SK-N-SH (cell line): ENCODE data around the gene PRKACA. TPM values are rescaled to one million over a fixed set of nuclear protein-coding genes. Genes with fewer than 3 reads are reported as not detected.
"Not testable (repeated sequence)": the region's sequence is repeated elsewhere in the genome, so short reads cannot be mapped to it uniquely, and the experiment has no call there.

Experiments used
- CTCF ChIA-PET: fragments of 300-600, 350-600 bp; formaldehyde crosslinking; extraction: SDS; loops from one replicate; lab custom pipeline; 2021; lab: Yijun Ruan, JAX
- POLR2A ChIA-PET: fragments of 350-600 bp; sonication (Branson Sonifier 250); formaldehyde crosslinking; extraction: SDS; loops from one replicate; lab custom pipeline; 2020; ENCODE audit warnings: antibody characterized with exemption, inconsistent platforms; lab: Yijun Ruan, JAX
- DNase-seq: peaks from one replicate; pipeline ENCODE4 v3.0.0; 2012
- H2AFZ ChIP-seq: fragments of 200-600 bp; sonication (generic); 2 replicates; pipeline ENCODE4 v1.8.1; 2016; ENCODE audit warnings: antibody characterized with exemption, mild to moderate bottlenecking, low read depth
- H3F3A ChIP-seq: fragments of 200-600 bp; sonication (generic); replicated peaks from 2 replicates; pipeline ENCODE3; 2016; ENCODE audit warnings: antibody characterized with exemption, mild to moderate bottlenecking; ENCODE audit not compliant: insufficient read depth
- H3K27ac ChIP-seq, 2 experiments: fragments of 200-500 bp in 1 of 2; fragments of 200-600 bp in 1 of 2; sonication (Bioruptor generic) in 1 of 2; sonication (generic), shearing (Covaris generic) in 1 of 2; 2 replicates each; pipeline versions ENCODE4 v1.5.1 to v1.6.1; 2014 to 2016; ENCODE audit warnings: low read depth in 2 of 2, inconsistent platforms in 1 of 2, low read length in 1 of 2, mild to moderate bottlenecking in 1 of 2, mixed read lengths in 1 of 2
- H3K27me3 ChIP-seq: fragments of 200-600 bp; sonication (generic), shearing (Covaris generic); 2 replicates; pipeline ENCODE4 v1.6.1; 2016; ENCODE audit warnings: mixed run types; ENCODE audit not compliant: insufficient read depth
- H3K36me3 ChIP-seq, 2 experiments: fragments of 200-500 bp in 1 of 2; fragments of 200-600 bp in 1 of 2; sonication (Bioruptor generic) in 1 of 2; sonication (generic) in 1 of 2; replicated peaks in 1 of 2; 2 replicates each; pipeline versions ENCODE3 to v1.5.1; 2014 to 2016; ENCODE audit warnings: low read length in 1 of 2, mild to moderate bottlenecking in 1 of 2; ENCODE audit not compliant: insufficient read depth in 2 of 2, control insufficient read depth in 1 of 2
- H3K4me1 ChIP-seq, 2 experiments: fragments of 200-500 bp in 1 of 2; fragments of 200-600 bp in 1 of 2; sonication (Bioruptor generic) in 1 of 2; sonication (generic), shearing (Covaris generic) in 1 of 2; 2 replicates each; pipeline versions ENCODE4 v1.5.1 to v1.6.1; 2014 to 2016; ENCODE audit warnings: low read depth in 1 of 2, low read length in 1 of 2, mixed run types in 1 of 2; ENCODE audit not compliant: insufficient read depth in 2 of 2, control insufficient read depth in 1 of 2
- H3K4me2 ChIP-seq: fragments of 200-600 bp; sonication (generic), shearing (Covaris generic); 2 replicates; pipeline ENCODE4 v1.6.1; 2017; ENCODE audit warnings: mixed run types
- H3K4me3 ChIP-seq, 2 experiments: fragments of 200-500 bp in 1 of 2; fragments of 200-600 bp in 1 of 2; sonication (Bioruptor generic) in 1 of 2; sonication (generic), shearing (Covaris generic) in 1 of 2; 2 replicates each; pipeline versions ENCODE4 v1.5.1 to v1.8.1; 2014 to 2016; ENCODE audit warnings: low read depth in 2 of 2, inconsistent platforms in 1 of 2, low read length in 1 of 2, mild to moderate bottlenecking in 1 of 2, mixed read lengths in 1 of 2, moderate library complexity in 1 of 2
- H3K79me2 ChIP-seq: fragments of 200-600 bp; sonication (generic); 2 replicates; pipeline ENCODE4 v1.8.1; 2017; ENCODE audit warnings: mild to moderate bottlenecking; ENCODE audit not compliant: insufficient read depth
- H3K9ac ChIP-seq: fragments of 200-600 bp; sonication (generic); 2 replicates; pipeline ENCODE4 v1.6.1; 2017; ENCODE audit warnings: mixed run types
- H3K9me2 ChIP-seq: fragments of 200-600 bp; sonication (generic); 2 replicates; pipeline ENCODE4 v1.6.1; 2017; ENCODE audit warnings: mixed run types
- H3K9me3 ChIP-seq: fragments of 200-600 bp; sonication (generic); 2 replicates; pipeline ENCODE4 v1.6.1; 2017; ENCODE audit warnings: mixed run types, mild to moderate bottlenecking, moderate library complexity
- H4K20me1 ChIP-seq: fragments of 200-600 bp; sonication (generic); 2 replicates; pipeline ENCODE4 v1.6.1; 2017; ENCODE audit warnings: mild to moderate bottlenecking, mixed run types; ENCODE audit not compliant: insufficient read depth
- EP300 ChIP-seq, 2 experiments: IDR thresholded peaks; 2 replicates each; pipeline versions ENCODE4 v1.4.0 to v1.6.1; 2012; ENCODE audit warnings: borderline replicate concordance in 1 of 2, low read depth in 1 of 2, low read length in 1 of 2
- FOSL2 ChIP-seq: IDR thresholded peaks from 2 replicates; pipeline ENCODE4 v1.4.0; 2012; ENCODE audit warnings: low read depth, mild to moderate bottlenecking, moderate library complexity, borderline replicate concordance
- FOXM1 ChIP-seq: IDR thresholded peaks from 2 replicates; pipeline ENCODE4 v1.4.0; 2012; ENCODE audit warnings: low read depth, mild to moderate bottlenecking
- GABPA ChIP-seq: IDR thresholded peaks from 2 replicates; pipeline ENCODE4 v1.4.0; 2012; ENCODE audit warnings: low read depth, mild to moderate bottlenecking
- IRF3 ChIP-seq: fragments of 150-350 bp; IDR thresholded peaks from 2 replicates; pipeline ENCODE4 v1.6.1; 2016; ENCODE audit warnings: mild to moderate bottlenecking, low read depth, low read length
- JUND ChIP-seq: IDR thresholded peaks from 2 replicates; pipeline ENCODE4 v1.4.0; 2012
- MEF2A ChIP-seq: IDR thresholded peaks from 2 replicates; pipeline ENCODE4 v1.4.0; 2012; ENCODE audit warnings: low read depth, borderline replicate concordance
- MXI1 ChIP-seq: IDR thresholded peaks from 2 replicates; pipeline ENCODE4 v1.6.1; 2012; ENCODE audit warnings: mild to moderate bottlenecking, low read depth, low read length, improper control_type of control experiment
- NFIC ChIP-seq: IDR thresholded peaks from 2 replicates; pipeline ENCODE4 v1.4.0; 2012; ENCODE audit warnings: borderline replicate concordance
- SIN3A ChIP-seq: IDR thresholded peaks from 2 replicates; pipeline ENCODE4 v1.6.1; 2012; ENCODE audit warnings: low read depth, mild to moderate bottlenecking, low read length, moderate library complexity, borderline replicate concordance
- TCF12 ChIP-seq: IDR thresholded peaks from 2 replicates; pipeline ENCODE4 v1.4.0; 2012
- TEAD4 ChIP-seq: IDR thresholded peaks from 2 replicates; pipeline ENCODE4 v1.4.0; 2012; ENCODE audit warnings: mild to moderate bottlenecking, borderline replicate concordance; ENCODE audit not compliant: insufficient read depth
- USF1 ChIP-seq: IDR thresholded peaks from 2 replicates; pipeline ENCODE4 v1.4.0; 2012; ENCODE audit warnings: low read depth, borderline replicate concordance
- USF2 ChIP-seq: fragments of 150-350 bp; IDR thresholded peaks from 2 replicates; pipeline ENCODE4 v1.6.1; 2017; ENCODE audit warnings: antibody characterized with exemption, low read length, low read depth, borderline replicate concordance
- WGBS: methylation state at CpG from one replicate; pipeline ENCODE4 v1.1.6; 2017; ENCODE audit warnings: low lambda C conversion rate; 5-methylcytosine and 5-hydroxymethylcytosine counted together
- polyA plus RNA-seq, 3 experiments: library from polyadenylated mRNA; depleted of rRNA; stranded (reverse); fragments of >200 nt; gene quantifications; 2 replicates each; pipeline ENCODE4 v1.2.3, GENCODE V29; 2012

Gene PRKACA
- polyA plus RNA-seq, 1 of the 3 experiments (the other 2 are of a cell fraction), result 48.4 TPM

- Histone ChIP-seq H3K79me2 (no peaks in the 10 kb centered on the region), H3K9me2 (no peaks in the 10 kb centered on the region), H3K4me1 (no peaks in the 10 kb centered on the region; a peak in 1 of 4 replicates), H3K9me3 (no peaks in the 10 kb centered on the region), H3K4me3 (no peak overlapping the region), H3K36me3 (no peaks in the 10 kb centered on the region), H4K20me1 (no peaks in the 10 kb centered on the region)
- CTCF ChIA-PET, result interaction anchor here (1.1 to 3.0 kb wide), 6 partner anchors 9 to 171 kb away, joined by 3 to 15 read pairs (median 5); partner anchors contain the start of gene MISP3
- no peak for TF ChIP-seq TCF12
- TF ChIP-seq FOSL2, result no peak
- TF ChIP-seq JUND, result no peak
- no peak for TF ChIP-seq MEF2A
- no peak for TF ChIP-seq TEAD4
- no peak for TF ChIP-seq SIN3A
- no peak for TF ChIP-seq EP300 (IDR thresholded peaks at IDR 0.05; ENCODE audit: borderline replicate concordance in 1 of 2, low read depth in 1 of 2, low read length in 1 of 2)
- TF ChIP-seq, all 33 proteins: peak for 0
- Histone ChIP-seq H3K4me2 (no peak overlapping the region), H3K9ac (no peak overlapping the region), H3F3A (peaks cover 8% of the 10 kb centered on the region), H3K27me3 (no peaks in the 10 kb centered on the region), H3K27ac (no peak overlapping the region), H2AFZ (no peak overlapping the region)
- POLR2A ChIA-PET, result no interaction called here
- 70% methylated on average over 4 of the region's 9 CpGs for WGBS
- peak; percentile 11 for DNase-seq
These were observed 65.6 kb downstream of the PRKACA start for GRCh38 chr19:14051980-14052379.

DNA sequence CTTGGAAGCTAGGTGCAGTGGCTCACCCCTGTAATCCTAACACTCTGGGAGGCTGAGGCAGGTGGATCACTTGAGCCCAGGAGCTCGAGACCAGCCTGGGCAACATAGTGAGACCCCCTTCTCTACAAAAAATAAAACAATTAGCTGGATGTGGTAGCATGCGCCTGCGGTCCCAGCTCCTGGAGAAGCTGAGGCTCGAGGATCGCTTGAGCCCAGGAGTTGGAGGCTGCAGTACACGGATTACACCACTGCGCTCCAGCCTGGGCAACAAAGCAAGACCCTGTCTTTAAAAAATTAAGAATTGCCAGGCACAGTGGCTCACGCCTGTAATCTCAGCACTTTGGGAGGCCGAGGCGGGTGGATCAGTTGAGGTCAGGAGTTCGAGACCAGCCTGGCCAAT is 66.6 kb downstream of the PRKACA start:
- CTCF ChIA-PET, result interaction anchor here (1.2 to 4.5 kb wide), 5 partner anchors 8 to 24 kb away, joined by 4 to 34 read pairs (median 5); no protein-coding TSS in a partner anchor
- POLR2A ChIA-PET, H2AFZ ChIP-seq, H3K9me2 ChIP-seq, DNase-seq, H3K9ac ChIP-seq, H3K27me3 ChIP-seq, H3K79me2 ChIP-seq, H3K36me3 ChIP-seq, H4K20me1 ChIP-seq, H3K4me1 ChIP-seq, H3K9me3 ChIP-seq, H3F3A ChIP-seq, H3K4me2 ChIP-seq, H3K4me3 ChIP-seq, H3K27ac ChIP-seq: not testable (repeated sequence)
- WGBS, result 94% methylated on average over 11 of the region's 11 CpGs

DNA sequence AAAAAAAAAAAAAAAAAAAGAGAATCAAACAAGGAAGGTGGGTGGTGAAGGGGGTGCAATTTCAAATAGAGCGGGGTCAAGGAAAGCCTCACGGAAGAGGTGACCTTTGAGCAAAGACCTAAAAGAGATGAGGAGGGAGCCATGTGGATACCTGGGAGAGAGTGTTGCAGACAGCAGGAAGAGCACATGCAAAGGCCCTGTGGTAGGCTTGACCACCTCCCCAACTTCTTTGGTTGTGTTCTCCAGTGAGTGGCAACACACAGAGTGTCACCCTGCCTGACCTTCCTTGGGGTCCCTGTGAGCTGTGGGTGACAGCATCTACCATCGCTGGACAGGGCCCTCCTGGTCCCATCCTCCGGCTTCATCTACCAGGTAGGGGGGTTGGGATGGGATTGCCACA is 67.0 kb downstream of the PRKACA start:
- WGBS, result 96% methylated on average over 4 of the region's 4 CpGs
- POLR2A ChIA-PET, result interaction anchor here (0.7 kb wide), 1 partner anchor 27 kb away, joined by 6 read pairs; no protein-coding TSS in a partner anchor
- Histone ChIP-seq H2AFZ (no peak overlapping the region), H3K27me3 (no peaks in the 10 kb centered on the region), H3K79me2 (no peaks in the 10 kb centered on the region), H3F3A (no peaks in the 10 kb centered on the region), H3K4me2 (no peak overlapping the region), H3K4me3 (no peak overlapping the region), H3K9ac (no peak overlapping the region), H4K20me1 (no peaks in the 10 kb centered on the region)
- TF ChIP-seq SIN3A (no peak), MXI1 (no peak), JUND (no peak), USF1 (no peak), USF2 (no peak), IRF3 (no peak), MEF2A (no peak), GABPA (no peak), FOXM1 (no peak), NFIC (no peak)
- TF ChIP-seq, all 33 proteins: peak for 0
- CTCF ChIA-PET, result interaction anchor here (1.2 to 4.5 kb wide), 4 partner anchors 9 to 25 kb away, joined by 4 to 34 read pairs (median 4); no protein-coding TSS in a partner anchor
- no peak overlapping the region for H3K27ac ChIP-seq
- no peaks in the 10 kb centered on the region for H3K36me3 ChIP-seq
- H3K9me2 ChIP-seq, result no peaks in the 10 kb centered on the region
- no peaks in the 10 kb centered on the region for H3K9me3 ChIP-seq
- DNase-seq, result no peak
- H3K4me1 ChIP-seq, result no peaks in the 10 kb centered on the region
